Liver (tissue), 9 donors: ENCODE data around the gene MAFF. TPM values are rescaled to one million over a fixed set of nuclear protein-coding genes. Genes with fewer than 3 reads are reported as not detected.
A peak's percentile ranks its signal among the peaks of the same experiment; 100 is the strongest.

ENCODE experiments used
- DNase-seq: peaks from one replicate; pipeline ENCODE4 v3.0.0-alpha.2; 2017; ENCODE audit warnings: low spot score
- H3K27ac ChIP-seq, 2 donors: one replicate each; pipeline ENCODE4 v1.7.0; 2013; ENCODE audit warnings: inconsistent platforms in 2 of 2, low read length in 2 of 2, control low read depth in 1 of 2, low read depth in 1 of 2, mild to moderate bottlenecking in 1 of 2
- H3K27me3 ChIP-seq, 4 donors: one replicate each; pipeline versions ENCODE4 v1.6.1 to v1.7.0; 2013; ENCODE audit warnings: low read length in 3 of 4, inconsistent platforms in 1 of 4, mild to moderate bottlenecking in 1 of 4, moderate library complexity in 1 of 4; ENCODE audit not compliant: control insufficient read depth in 4 of 4, insufficient read depth in 4 of 4
- H3K36me3 ChIP-seq, 4 donors: one replicate each; pipeline versions ENCODE4 v1.6.1 to v1.7.0; 2013; ENCODE audit warnings: low read length in 3 of 4, mild to moderate bottlenecking in 3 of 4, low read depth in 1 of 4, moderate library complexity in 1 of 4; ENCODE audit not compliant: control insufficient read depth in 4 of 4, insufficient read depth in 3 of 4
- H3K4me1 ChIP-seq, 4 donors: one replicate each; pipeline versions ENCODE4 v1.6.1 to v1.7.0; 2013; ENCODE audit warnings: low read length in 3 of 4, mild to moderate bottlenecking in 3 of 4, moderate library complexity in 1 of 4; ENCODE audit not compliant: control insufficient read depth in 4 of 4, insufficient read depth in 4 of 4
- H3K4me3 ChIP-seq, 3 donors: one replicate each; pipeline versions ENCODE4 v1.6.1 to v1.7.0; 2013; ENCODE audit warnings: low read length in 3 of 3, control low read depth in 1 of 3, low read depth in 1 of 3, mild to moderate bottlenecking in 1 of 3
- H3K9ac ChIP-seq, 2 donors: one replicate each; pipeline ENCODE4 v1.7.0; 2013; ENCODE audit warnings: low read length in 2 of 2, mild to moderate bottlenecking in 2 of 2, moderate library complexity in 2 of 2, control low read depth in 1 of 2, low read depth in 1 of 2
- H3K9me3 ChIP-seq, 4 donors: one replicate each; pipeline versions ENCODE4 v1.6.1 to v1.7.0; 2013; ENCODE audit warnings: low read length in 3 of 4; ENCODE audit not compliant: control insufficient read depth in 4 of 4
- EGR1 ChIP-seq, 2 donors: IDR thresholded peaks; 2 replicates each; pipeline ENCODE4 v1.6.1; 2016 to 2018; ENCODE audit warnings: antibody characterized with exemption in 2 of 2, low read depth in 2 of 2
- FOXA1 ChIP-seq: IDR thresholded peaks from 2 replicates; pipeline ENCODE4 v1.6.1; 2016; ENCODE audit warnings: antibody characterized with exemption
- FOXA2 ChIP-seq: IDR thresholded peaks from 2 replicates; pipeline ENCODE4 v1.6.1; 2016; ENCODE audit warnings: antibody characterized with exemption
- GABPA ChIP-seq, 2 donors: IDR thresholded peaks in 1 of 2; conservative IDR thresholded peaks in 1 of 2; 2 replicates each; pipeline ENCODE4 v1.6.1; 2016; ENCODE audit warnings: antibody characterized with exemption in 2 of 2, mild to moderate bottlenecking in 1 of 2, moderate library complexity in 1 of 2
- HNF4A ChIP-seq, 2 donors: conservative IDR thresholded peaks; 2 replicates each; pipeline ENCODE4 v1.6.1; 2016; ENCODE audit warnings: antibody characterized with exemption in 2 of 2, mild to moderate bottlenecking in 2 of 2
- HNF4G ChIP-seq: IDR thresholded peaks from 2 replicates; pipeline ENCODE4 v1.6.1; 2016; ENCODE audit warnings: antibody characterized with exemption
- JUND ChIP-seq, 2 donors: IDR thresholded peaks; 2 replicates each; pipeline ENCODE4 v1.6.1; 2016; ENCODE audit warnings: antibody characterized with exemption in 2 of 2
- NR2F2 ChIP-seq: IDR thresholded peaks from 2 replicates; pipeline ENCODE4 v1.6.1; 2016; ENCODE audit warnings: antibody characterized with exemption
- RAD21 ChIP-seq, 2 donors: IDR thresholded peaks; 2 replicates each; pipeline ENCODE4 v1.6.1; 2016; ENCODE audit warnings: antibody characterized with exemption in 2 of 2, mild to moderate bottlenecking in 2 of 2
- TAF1 ChIP-seq: conservative IDR thresholded peaks from 2 replicates; pipeline ENCODE4 v1.6.1; 2016; ENCODE audit warnings: antibody characterized with exemption, mild to moderate bottlenecking
- YY1 ChIP-seq: IDR thresholded peaks from 2 replicates; pipeline ENCODE4 v1.6.1; 2016; ENCODE audit warnings: antibody characterized with exemption, mild to moderate bottlenecking
- WGBS: extraction: QIAGEN DNeasy Blood & Tissue Kit; methylation state at CpG from one replicate; pipeline ENCODE4 v1.1.7; 2013; 5-methylcytosine and 5-hydroxymethylcytosine counted together
- polyA plus RNA-seq, 2 donors: library from polyadenylated mRNA; stranded (reverse) in 1 of 2; unstranded in 1 of 2; fragments of 200-250 nt in 1 of 2; fragments of >200 nt in 1 of 2; fragmentation: Nextera tagmentation in 1 of 2; extraction: Ambion mirVana in 1 of 2; gene quantifications; one replicate each; pipeline versions ENCODE4 v1.2.1 to v1.2.3, GENCODE V29; 2013 to 2015
- total RNA-seq, 2 donors: library from RNA; depleted of rRNA; stranded (reverse); fragments of >200 nt; gene quantifications; one replicate each; pipeline ENCODE4 v1.2.3, GENCODE V29; 2014
- TF ChIP-seq, protein P1 (sequence below): IDR thresholded peaks from 2 replicates; pipeline ENCODE4 v1.6.1; 2016; ENCODE audit warnings: antibody characterized with exemption
- TF ChIP-seq, protein P2 (sequence below): IDR thresholded peaks from 2 replicates; pipeline ENCODE4 v1.6.1; 2016; ENCODE audit warnings: antibody characterized with exemption
- TF ChIP-seq, protein P3 (sequence below): IDR thresholded peaks from 2 replicates; pipeline ENCODE4 v1.6.1; 2016; ENCODE audit warnings: antibody characterized with exemption
- TF ChIP-seq, protein P4 (sequence below): IDR thresholded peaks from 2 replicates; pipeline ENCODE4 v1.6.1; 2016; ENCODE audit warnings: antibody characterized with exemption, mild to moderate bottlenecking
- TF ChIP-seq, protein P5 (sequence below): fragments of 150-350 bp; IDR thresholded peaks from 2 replicates; pipeline ENCODE4 v1.5.1; 2017; ENCODE audit warnings: improper control_type of control experiment, low read depth, low read length; ENCODE audit not compliant: missing input control
- donor health status: healthy.
- donor health status: healthy.
- donor health status: healthy.
- donor health status: healthy.
- donor health status: healthy.

Gene MAFF
- total and polyA plus RNA-seq, 4 donors = 1.4 to 3.3 (median 2.0) TPM

DNA sequence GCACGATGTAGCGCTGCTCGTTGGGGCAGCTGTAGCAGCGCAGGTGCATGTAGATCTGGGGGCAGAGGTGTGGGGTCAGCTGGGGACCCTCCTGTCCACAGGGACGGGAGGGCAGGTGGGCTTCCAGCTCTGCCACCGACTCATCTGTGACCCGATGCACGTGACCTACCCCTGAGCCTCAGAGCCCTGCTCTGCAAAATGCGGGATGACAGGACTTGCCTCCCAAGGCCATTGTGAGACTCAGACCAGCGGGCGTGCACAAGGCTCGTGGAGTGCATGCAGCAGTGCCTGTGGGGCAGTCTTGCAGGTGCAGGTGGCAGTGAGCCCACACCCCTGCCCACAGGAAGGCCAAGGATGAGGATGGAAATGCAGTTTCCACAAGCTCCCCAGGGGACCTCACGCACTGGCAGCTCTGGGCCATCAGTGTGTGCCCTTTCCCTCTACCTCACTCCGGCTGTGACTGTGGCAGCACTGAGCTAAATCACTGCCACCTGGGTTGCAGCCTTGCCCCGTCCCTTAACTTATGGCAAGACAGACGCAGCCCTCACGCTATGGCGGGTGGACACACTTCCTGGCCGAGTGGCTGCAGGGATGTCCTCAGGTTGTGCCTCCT, 44.4 kb downstream of the MAFF start:
- H3K36me3 ChIP-seq = peaks cover 0 to 18% (median 7%) of the 10 kb centered on the region in 4 donors
- no peak overlapping the region for H3K4me3 ChIP-seq
- TF ChIP-seq HNF4A (conservative IDR thresholded peaks at IDR 0.05) (no peak), NR2F2 (no peak), GABPA (IDR thresholded peaks at IDR 0.05 in 1 of 2, conservative IDR thresholded peaks at IDR 0.05 in 1 of 2) (no peak), JUND (IDR thresholded peaks at IDR 0.05) (no peak), HNF4G (no peak)
- TF ChIP-seq, protein P1, sequence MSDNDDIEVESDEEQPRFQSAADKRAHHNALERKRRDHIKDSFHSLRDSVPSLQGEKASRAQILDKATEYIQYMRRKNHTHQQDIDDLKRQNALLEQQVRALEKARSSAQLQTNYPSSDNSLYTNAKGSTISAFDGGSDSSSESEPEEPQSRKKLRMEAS = no peak
- TF ChIP-seq, protein P2, sequence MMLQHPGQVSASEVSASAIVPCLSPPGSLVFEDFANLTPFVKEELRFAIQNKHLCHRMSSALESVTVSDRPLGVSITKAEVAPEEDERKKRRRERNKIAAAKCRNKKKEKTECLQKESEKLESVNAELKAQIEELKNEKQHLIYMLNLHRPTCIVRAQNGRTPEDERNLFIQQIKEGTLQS = no peak
- TF ChIP-seq, protein P3, sequence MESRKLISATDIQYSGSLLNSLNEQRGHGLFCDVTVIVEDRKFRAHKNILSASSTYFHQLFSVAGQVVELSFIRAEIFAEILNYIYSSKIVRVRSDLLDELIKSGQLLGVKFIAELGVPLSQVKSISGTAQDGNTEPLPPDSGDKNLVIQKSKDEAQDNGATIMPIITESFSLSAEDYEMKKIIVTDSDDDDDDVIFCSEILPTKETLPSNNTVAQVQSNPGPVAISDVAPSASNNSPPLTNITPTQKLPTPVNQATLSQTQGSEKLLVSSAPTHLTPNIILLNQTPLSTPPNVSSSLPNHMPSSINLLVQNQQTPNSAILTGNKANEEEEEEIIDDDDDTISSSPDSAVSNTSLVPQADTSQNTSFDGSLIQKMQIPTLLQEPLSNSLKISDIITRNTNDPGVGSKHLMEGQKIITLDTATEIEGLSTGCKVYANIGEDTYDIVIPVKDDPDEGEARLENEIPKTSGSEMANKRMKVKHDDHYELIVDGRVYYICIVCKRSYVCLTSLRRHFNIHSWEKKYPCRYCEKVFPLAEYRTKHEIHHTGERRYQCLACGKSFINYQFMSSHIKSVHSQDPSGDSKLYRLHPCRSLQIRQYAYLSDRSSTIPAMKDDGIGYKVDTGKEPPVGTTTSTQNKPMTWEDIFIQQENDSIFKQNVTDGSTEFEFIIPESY = no peak
- TF ChIP-seq, protein P4, sequence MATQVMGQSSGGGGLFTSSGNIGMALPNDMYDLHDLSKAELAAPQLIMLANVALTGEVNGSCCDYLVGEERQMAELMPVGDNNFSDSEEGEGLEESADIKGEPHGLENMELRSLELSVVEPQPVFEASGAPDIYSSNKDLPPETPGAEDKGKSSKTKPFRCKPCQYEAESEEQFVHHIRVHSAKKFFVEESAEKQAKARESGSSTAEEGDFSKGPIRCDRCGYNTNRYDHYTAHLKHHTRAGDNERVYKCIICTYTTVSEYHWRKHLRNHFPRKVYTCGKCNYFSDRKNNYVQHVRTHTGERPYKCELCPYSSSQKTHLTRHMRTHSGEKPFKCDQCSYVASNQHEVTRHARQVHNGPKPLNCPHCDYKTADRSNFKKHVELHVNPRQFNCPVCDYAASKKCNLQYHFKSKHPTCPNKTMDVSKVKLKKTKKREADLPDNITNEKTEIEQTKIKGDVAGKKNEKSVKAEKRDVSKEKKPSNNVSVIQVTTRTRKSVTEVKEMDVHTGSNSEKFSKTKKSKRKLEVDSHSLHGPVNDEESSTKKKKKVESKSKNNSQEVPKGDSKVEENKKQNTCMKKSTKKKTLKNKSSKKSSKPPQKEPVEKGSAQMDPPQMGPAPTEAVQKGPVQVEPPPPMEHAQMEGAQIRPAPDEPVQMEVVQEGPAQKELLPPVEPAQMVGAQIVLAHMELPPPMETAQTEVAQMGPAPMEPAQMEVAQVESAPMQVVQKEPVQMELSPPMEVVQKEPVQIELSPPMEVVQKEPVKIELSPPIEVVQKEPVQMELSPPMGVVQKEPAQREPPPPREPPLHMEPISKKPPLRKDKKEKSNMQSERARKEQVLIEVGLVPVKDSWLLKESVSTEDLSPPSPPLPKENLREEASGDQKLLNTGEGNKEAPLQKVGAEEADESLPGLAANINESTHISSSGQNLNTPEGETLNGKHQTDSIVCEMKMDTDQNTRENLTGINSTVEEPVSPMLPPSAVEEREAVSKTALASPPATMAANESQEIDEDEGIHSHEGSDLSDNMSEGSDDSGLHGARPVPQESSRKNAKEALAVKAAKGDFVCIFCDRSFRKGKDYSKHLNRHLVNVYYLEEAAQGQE = no peak
- H3K27ac ChIP-seq = peak overlapping the region in 1 of 2 donors; percentile 65
- WGBS = 89% methylated on average over 19 of the region's 19 CpGs
- H3K27me3 ChIP-seq = no peaks in the 10 kb centered on the region
- no peaks in the 10 kb centered on the region for H3K9me3 ChIP-seq
- H3K9ac ChIP-seq = no peak overlapping the region
- peaks cover 0 to 2% (median under 1%) of the 10 kb centered on the region in 4 donors for H3K4me1 ChIP-seq
- DNase-seq = no peak

DNA sequence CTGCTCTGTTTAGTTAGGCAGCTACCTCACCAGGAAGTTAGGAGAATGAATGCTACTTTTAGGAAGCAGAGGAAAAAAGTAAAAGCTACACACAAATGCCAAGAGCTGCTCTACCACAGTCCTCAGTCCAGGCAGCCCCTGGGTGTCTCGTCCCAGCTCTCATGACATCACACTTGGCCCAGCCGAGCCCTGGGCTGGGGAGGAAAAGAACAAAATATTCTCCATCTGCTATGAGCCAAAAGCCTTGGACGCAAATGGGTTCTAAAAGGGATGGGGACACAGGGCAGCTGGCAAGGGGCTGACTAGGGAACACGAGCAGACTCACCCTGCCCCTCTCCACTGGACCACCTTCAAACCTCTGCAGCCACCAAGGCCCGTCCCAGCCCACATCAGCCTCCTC, 44.9 kb downstream of the MAFF start:
- no peak overlapping the region for H3K9ac ChIP-seq
- H3K27ac ChIP-seq = peak overlapping the region; percentile 40 to 65
- no peaks in the 10 kb centered on the region for H3K9me3 ChIP-seq
- H3K4me1 ChIP-seq = peaks cover 0 to 2% (median under 1%) of the 10 kb centered on the region in 4 donors
- DNase-seq = no peak
- peaks cover 0 to 18% (median 7%) of the 10 kb centered on the region in 4 donors for H3K36me3 ChIP-seq
- H3K4me3 ChIP-seq = no peak overlapping the region
- no peaks in the 10 kb centered on the region for H3K27me3 ChIP-seq
- 85% methylated on average over 5 of the region's 5 CpGs for WGBS
- no peak for TF ChIP-seq RAD21 (IDR thresholded peaks at IDR 0.05)
- no peak for TF ChIP-seq TAF1
- no peak for TF ChIP-seq NR2F2
- TF ChIP-seq YY1 = no peak
- no peak for TF ChIP-seq FOXA1
- TF ChIP-seq, protein P5, sequence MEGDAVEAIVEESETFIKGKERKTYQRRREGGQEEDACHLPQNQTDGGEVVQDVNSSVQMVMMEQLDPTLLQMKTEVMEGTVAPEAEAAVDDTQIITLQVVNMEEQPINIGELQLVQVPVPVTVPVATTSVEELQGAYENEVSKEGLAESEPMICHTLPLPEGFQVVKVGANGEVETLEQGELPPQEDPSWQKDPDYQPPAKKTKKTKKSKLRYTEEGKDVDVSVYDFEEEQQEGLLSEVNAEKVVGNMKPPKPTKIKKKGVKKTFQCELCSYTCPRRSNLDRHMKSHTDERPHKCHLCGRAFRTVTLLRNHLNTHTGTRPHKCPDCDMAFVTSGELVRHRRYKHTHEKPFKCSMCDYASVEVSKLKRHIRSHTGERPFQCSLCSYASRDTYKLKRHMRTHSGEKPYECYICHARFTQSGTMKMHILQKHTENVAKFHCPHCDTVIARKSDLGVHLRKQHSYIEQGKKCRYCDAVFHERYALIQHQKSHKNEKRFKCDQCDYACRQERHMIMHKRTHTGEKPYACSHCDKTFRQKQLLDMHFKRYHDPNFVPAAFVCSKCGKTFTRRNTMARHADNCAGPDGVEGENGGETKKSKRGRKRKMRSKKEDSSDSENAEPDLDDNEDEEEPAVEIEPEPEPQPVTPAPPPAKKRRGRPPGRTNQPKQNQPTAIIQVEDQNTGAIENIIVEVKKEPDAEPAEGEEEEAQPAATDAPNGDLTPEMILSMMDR = no peak
- TF ChIP-seq FOXA2 = no peak
- TF ChIP-seq, protein P4 = no peak
- TF ChIP-seq HNF4A (conservative IDR thresholded peaks at IDR 0.05) = no peak
- no peak for TF ChIP-seq GABPA (IDR thresholded peaks at IDR 0.05 in 1 of 2, conservative IDR thresholded peaks at IDR 0.05 in 1 of 2)
- TF ChIP-seq EGR1 (IDR thresholded peaks at IDR 0.05; ENCODE audit: low read depth in 2 of 2) = no peak
- TF ChIP-seq, protein P2 = no peak
- TF ChIP-seq, protein P3 = no peak
